ENCODE data around the gene NSL1. TPM values are rescaled to one million over a fixed set of nuclear protein-coding genes. Genes with fewer than 3 reads are reported as not detected.

The NSL1 gene
- total and polyA plus RNA-seq, 4 donors = 9.2 to 48.8 (median 27.0) TPM

DNA sequence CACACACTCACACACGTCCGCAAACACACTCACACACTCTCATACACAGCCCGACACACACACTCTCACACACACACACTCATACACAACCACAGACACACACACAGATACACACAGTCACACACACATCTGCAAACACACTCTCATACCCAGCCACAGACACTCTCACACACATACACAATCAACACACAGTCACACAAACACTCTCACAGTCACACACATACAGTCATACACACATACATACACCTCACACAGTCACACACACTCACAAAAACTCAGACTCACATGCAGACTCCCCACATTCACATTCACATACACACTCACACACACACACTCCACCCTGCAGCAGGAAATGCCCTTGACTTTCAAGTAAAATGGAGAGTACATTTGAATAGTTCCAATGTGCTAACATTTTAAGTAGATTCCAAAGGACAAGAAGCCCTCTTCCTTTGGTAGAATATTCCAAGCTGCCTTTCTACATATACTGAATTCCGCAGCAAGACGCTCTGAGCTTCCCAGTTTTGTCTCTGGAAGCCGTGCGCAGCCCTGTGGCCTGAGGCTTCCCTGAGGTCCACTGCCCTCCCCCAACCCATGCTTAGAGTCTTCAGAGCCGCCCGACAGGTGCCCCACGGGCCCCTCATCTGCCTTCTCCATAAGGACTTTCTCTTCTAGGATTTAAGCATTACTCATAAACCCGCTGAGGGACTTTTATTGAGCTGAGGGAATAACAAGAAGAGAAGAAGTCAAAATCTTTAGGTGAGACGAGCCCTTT lies 101.6 kb downstream of the NSL1 start:
- WGBS, 2 donors = 80 to 92% methylated on average over 12 of the region's 12 CpGs
- H3K27me3 ChIP-seq (ENCODE audit: control insufficient read depth in 3 of 3, insufficient read depth in 3 of 3, low read length in 2 of 3) = peaks cover 0 to 9% (median 3%) of the 10 kb centered on the region in 3 donors
- H3K9ac ChIP-seq (ENCODE audit: insufficient read depth in 1 of 2, low read length in 2 of 2) = no peak overlapping the region
- H3K36me3 ChIP-seq (ENCODE audit: control insufficient read depth in 4 of 4, insufficient read depth in 4 of 4, low read length in 4 of 4) = peaks cover 0 to 4% (median 0%) of the 10 kb centered on the region in 4 donors
- DNase-seq (peak in 2 of 3 donors; percentile 36 to 59), ATAC-seq (ENCODE audit: insufficient read depth, low FRiP score) (no peak)
- no peak overlapping the region for H3K27ac ChIP-seq (ENCODE audit: low read depth in 1 of 2, low read length in 1 of 2)
- TF ChIP-seq CTCF (IDR thresholded peaks at IDR 0.05; ENCODE audit: control extremely low read depth, extremely low read depth) = no peak
- H3K4me3 ChIP-seq = no peak overlapping the region
- H3K9me3 ChIP-seq (ENCODE audit: control insufficient read depth in 4 of 4, insufficient read depth in 3 of 4, low read length in 3 of 4) = no peaks in the 10 kb centered on the region
- peaks cover 0 to 16% (median 8%) of the 10 kb centered on the region in 5 donors for H3K4me1 ChIP-seq (ENCODE audit: control insufficient read depth in 5 of 5, insufficient read depth in 5 of 5, low read length in 5 of 5)

- H3K36me3 ChIP-seq (ENCODE audit: control insufficient read depth in 4 of 4, insufficient read depth in 4 of 4, low read length in 4 of 4) = peaks cover 0 to 4% (median 0%) of the 10 kb centered on the region in 4 donors
- peaks cover 0 to 16% (median 8%) of the 10 kb centered on the region in 5 donors for H3K4me1 ChIP-seq (ENCODE audit: control insufficient read depth in 5 of 5, insufficient read depth in 5 of 5, low read length in 5 of 5)
- peaks cover 0 to 3% (median 3%) of the 10 kb centered on the region in 3 donors for H3K27me3 ChIP-seq (ENCODE audit: control insufficient read depth in 3 of 3, insufficient read depth in 3 of 3, low read length in 2 of 3)
- H3K9me3 ChIP-seq (ENCODE audit: control insufficient read depth in 4 of 4, insufficient read depth in 3 of 4, low read length in 3 of 4) = no peaks in the 10 kb centered on the region
- H3K27ac ChIP-seq (ENCODE audit: low read depth in 1 of 2, low read length in 1 of 2) = no peak overlapping the region
- H3K4me3 ChIP-seq = no peak overlapping the region
- ATAC-seq (ENCODE audit: insufficient read depth, low FRiP score) (no peak), DNase-seq (no peak)
- no peak overlapping the region for H3K9ac ChIP-seq (ENCODE audit: insufficient read depth in 1 of 2, low read length in 2 of 2)
- TF ChIP-seq CTCF (IDR thresholded peaks at IDR 0.05; ENCODE audit: control extremely low read depth, extremely low read depth) = no peak
- 82 to 85% methylated on average over 5 of the region's 5 CpGs for WGBS, 2 donors
These were observed 102.3 kb downstream of the NSL1 start for GRCh38 chr1:212689196-212689725.

GRCh38 chr1:212688341-212689047 lies 103.1 kb downstream of the NSL1 start:
- DNase-seq = peak; percentile 28 to 89 (median 88)
- H3K4me1 ChIP-seq (ENCODE audit: control insufficient read depth in 5 of 5, insufficient read depth in 5 of 5, low read length in 5 of 5) = peaks cover 0 to 16% (median 8%) of the 10 kb centered on the region in 5 donors
- H3K27me3 ChIP-seq (ENCODE audit: control insufficient read depth in 3 of 3, insufficient read depth in 3 of 3, low read length in 2 of 3) = peaks cover 0 to 3% (median 0%) of the 10 kb centered on the region in 3 donors
- ATAC-seq (ENCODE audit: insufficient read depth, low FRiP score) = no peak
- H3K27ac ChIP-seq (ENCODE audit: low read depth in 1 of 2, low read length in 1 of 2) = no peak overlapping the region
- no peak for TF ChIP-seq CTCF (IDR thresholded peaks at IDR 0.05; ENCODE audit: control extremely low read depth, extremely low read depth)
- no peak overlapping the region for H3K9ac ChIP-seq (ENCODE audit: insufficient read depth in 1 of 2, low read length in 2 of 2)
- 77 to 84% methylated on average over 7 of the region's 7 CpGs for WGBS, 2 donors
- H3K9me3 ChIP-seq (ENCODE audit: control insufficient read depth in 4 of 4, insufficient read depth in 3 of 4, low read length in 3 of 4) = no peaks in the 10 kb centered on the region
- H3K4me3 ChIP-seq = no peak overlapping the region
- peaks cover 0 to 4% (median 0%) of the 10 kb centered on the region in 4 donors for H3K36me3 ChIP-seq (ENCODE audit: control insufficient read depth in 4 of 4, insufficient read depth in 4 of 4, low read length in 4 of 4)
